Trophoblast cell (in vitro differentiated cells and primary cell): ENCODE data around the gene KCTD2.

Experiments used
- DNase-seq, 2 donors: peaks; one replicate each; pipeline ENCODE4 v3.0.0-alpha.2; 2016
- H2AFZ ChIP-seq: 2 replicates; pipeline ENCODE4 v1.6.1; 2013; ENCODE audit warnings: low read length, moderate library complexity, mild to moderate bottlenecking; ENCODE audit not compliant: insufficient read depth, poor library complexity
- H2AK5ac ChIP-seq: 2 replicates; pipeline ENCODE4 v1.6.1; 2013; ENCODE audit warnings: mild to moderate bottlenecking, low read length
- H2BK120ac ChIP-seq: 2 replicates; pipeline ENCODE4 v1.6.1; 2013; ENCODE audit warnings: low read length, mild to moderate bottlenecking, moderate library complexity; ENCODE audit not compliant: insufficient read depth, poor library complexity
- H2BK12ac ChIP-seq: 2 replicates; pipeline ENCODE4 v1.6.1; 2013; ENCODE audit warnings: mild to moderate bottlenecking, low read length, moderate library complexity
- H2BK5ac ChIP-seq: 2 replicates; pipeline ENCODE4 v1.6.1; 2013; ENCODE audit warnings: low read length, low read depth, moderate library complexity, mild to moderate bottlenecking; ENCODE audit not compliant: poor library complexity
- H3K14ac ChIP-seq: 2 replicates; pipeline ENCODE4 v1.6.1; 2013; ENCODE audit warnings: mild to moderate bottlenecking, low read length
- H3K18ac ChIP-seq: 2 replicates; pipeline ENCODE4 v1.6.1; 2013; ENCODE audit warnings: mild to moderate bottlenecking, low read length
- H3K23ac ChIP-seq: 2 replicates; pipeline ENCODE4 v1.6.1; 2013; ENCODE audit warnings: low read length
- H3K27ac ChIP-seq: 2 replicates; pipeline ENCODE4 v1.5.1; 2013; ENCODE audit warnings: low read depth, mild to moderate bottlenecking, inconsistent platforms, low read length, moderate library complexity
- H3K27me3 ChIP-seq: 2 replicates; pipeline ENCODE4 v1.6.1; 2013; ENCODE audit warnings: inconsistent platforms, mild to moderate bottlenecking, low read length, moderate library complexity; ENCODE audit not compliant: insufficient read depth
- H3K36me3 ChIP-seq, 2 experiments: 1 replicate in 1 of 2; 2 replicates in 1 of 2; pipeline ENCODE4 v1.6.1; 2013; ENCODE audit warnings: low read length in 2 of 2, mild to moderate bottlenecking in 2 of 2, moderate library complexity in 1 of 2; ENCODE audit not compliant: insufficient read depth in 2 of 2, control insufficient read depth in 1 of 2
- H3K4ac ChIP-seq: 2 replicates; pipeline ENCODE4 v1.6.1; 2013; ENCODE audit warnings: low read depth, mild to moderate bottlenecking, low read length, moderate library complexity
- H3K4me1 ChIP-seq, 2 experiments: 1 replicate in 1 of 2; 2 replicates in 1 of 2; pipeline ENCODE4 v1.6.1; 2013; ENCODE audit warnings: low read length in 2 of 2, mild to moderate bottlenecking in 2 of 2, moderate library complexity in 1 of 2; ENCODE audit not compliant: insufficient read depth in 2 of 2, control insufficient read depth in 1 of 2
- H3K4me2 ChIP-seq: 2 replicates; pipeline ENCODE4 v1.6.1; 2013; ENCODE audit warnings: inconsistent platforms, mild to moderate bottlenecking, low read length, moderate library complexity
- H3K4me3 ChIP-seq: 2 replicates; pipeline ENCODE4 v1.5.1; 2013; ENCODE audit warnings: mild to moderate bottlenecking, low read depth, low read length, inconsistent platforms
- H3K79me1 ChIP-seq: one replicate; pipeline ENCODE4 v1.6.1; 2013; ENCODE audit warnings: low read length
- H3K79me2 ChIP-seq: 2 replicates; pipeline ENCODE4 v1.6.1; 2013; ENCODE audit warnings: low read length, mild to moderate bottlenecking; ENCODE audit not compliant: control insufficient read depth, insufficient read depth, poor library complexity
- H3K9ac ChIP-seq: 2 replicates; pipeline ENCODE4 v1.6.1; 2013; ENCODE audit warnings: mild to moderate bottlenecking, low read length
- H3K9me3 ChIP-seq: 2 replicates; pipeline ENCODE4 v1.6.1; 2013; ENCODE audit warnings: low read depth, mild to moderate bottlenecking, control low read depth, inconsistent platforms, low read length; ENCODE audit not compliant: insufficient read depth
- H4K12ac ChIP-seq: 2 replicates; pipeline ENCODE4 v1.6.1; 2013; ENCODE audit warnings: low read depth, mild to moderate bottlenecking, low read length, moderate library complexity
- H4K8ac ChIP-seq: 2 replicates; pipeline ENCODE4 v1.6.1; 2013; ENCODE audit warnings: low read depth, mild to moderate bottlenecking, low read length, moderate library complexity
- H4K91ac ChIP-seq: one replicate; pipeline ENCODE4 v1.6.1; 2013; ENCODE audit warnings: low read depth, mild to moderate bottlenecking, low read length, moderate library complexity
- WGBS: extraction: QIAGEN DNeasy Blood & Tissue Kit; methylation state at CpG from one replicate; pipeline ENCODE4 v1.1.7; 2013; ENCODE audit warnings: missing lambda C conversion rate; ENCODE audit not compliant: insufficient read length, insufficient coverage; ENCODE audit errors: extremely low coverage; 5-methylcytosine and 5-hydroxymethylcytosine counted together

Gene KCTD2

GRCh38 chr17:75110234-75110937 lies 63.4 kb downstream of the KCTD2 start:
- peak overlapping the region; percentile 72 for H3K4me3 ChIP-seq
- WGBS, result no CpG with 5 or more reads among the region's 40 CpGs

GRCh38 chr17:75111777-75112335 lies 64.8 kb downstream of the KCTD2 start:
- Histone ChIP-seq H4K91ac (no peak overlapping the region), H3K23ac (no peak overlapping the region), H4K8ac (no peak overlapping the region), H2BK120ac (no peak overlapping the region), H3K27ac (no peak overlapping the region), H2AFZ (no peak overlapping the region), H2BK12ac (no peak overlapping the region), H3K18ac (no peak overlapping the region), H2BK5ac (no peak overlapping the region), H3K79me2 (peaks cover 2% of the 10 kb centered on the region), H3K79me1 (peaks cover 8% of the 10 kb centered on the region), H3K14ac (no peak overlapping the region), H3K4me3 (no peak overlapping the region), H3K4me2 (no peak overlapping the region), H2AK5ac (no peak overlapping the region), H3K9me3 (no peaks in the 10 kb centered on the region), H3K27me3 (no peaks in the 10 kb centered on the region), H3K9ac (no peak overlapping the region), H3K4ac (no peak overlapping the region), H4K12ac (no peak overlapping the region), H3K36me3 (peaks cover 2 to 7% of the 10 kb centered on the region in 2 experiments), H3K4me1 (peaks cover 7 to 15% of the 10 kb centered on the region in 2 experiments)
- no CpG with 5 or more reads among the region's 7 CpGs for WGBS
- no peak for DNase-seq

More at GRCh38 chr17:75110234-75110937, 63.4 kb downstream of the KCTD2 start:
- Histone ChIP-seq H3K79me2 (peaks cover 2% of the 10 kb centered on the region), H3K9ac (peak overlapping the region; percentile 72), H3K36me3 (peaks cover 1 to 4% of the 10 kb centered on the region in 2 experiments), H3K14ac (peak overlapping the region; percentile 33), H2BK120ac (no peak overlapping the region), H3K4ac (peak overlapping the region; percentile 1), H3K23ac (no peak overlapping the region), H2AFZ (peak overlapping the region; percentile 57), H3K18ac (no peak overlapping the region), H4K8ac (peak overlapping the region; percentile 18), H2AK5ac (no peak overlapping the region), H2BK5ac (no peak overlapping the region), H3K9me3 (no peaks in the 10 kb centered on the region), H4K12ac (peak overlapping the region; percentile 68), H3K79me1 (peaks cover 8% of the 10 kb centered on the region), H3K4me1 (peaks cover 7 to 15% of the 10 kb centered on the region in 2 experiments), H4K91ac (no peak overlapping the region), H3K4me2 (peak overlapping the region; percentile 96), H3K27me3 (no peaks in the 10 kb centered on the region), H2BK12ac (no peak overlapping the region), H3K27ac (no peak overlapping the region)
- DNase-seq, result peak in 1 of 2 donors; percentile 51

- no peak overlapping the region for H3K27ac ChIP-seq
- H4K91ac ChIP-seq, result peak overlapping the region; percentile 8
- no peak overlapping the region for H2AK5ac ChIP-seq
- H3K14ac ChIP-seq, result no peak overlapping the region
- H2BK5ac ChIP-seq, result peak overlapping the region; percentile 25
- H3K4me1 ChIP-seq, result peaks cover 5 to 13% of the 10 kb centered on the region in 2 experiments
- no peak overlapping the region for H2BK12ac ChIP-seq
- no peak overlapping the region for H3K4me3 ChIP-seq
- no peak overlapping the region for H3K9ac ChIP-seq
- H3K79me1 ChIP-seq, result peaks cover 8% of the 10 kb centered on the region
- H2AFZ ChIP-seq, result peak overlapping the region; percentile 35
- peak overlapping the region; percentile 28 for H3K4me2 ChIP-seq
- no peaks in the 10 kb centered on the region for H3K27me3 ChIP-seq
- H4K8ac ChIP-seq, result peak overlapping the region; percentile 85
- no peak overlapping the region for H3K23ac ChIP-seq
- DNase-seq, result peak; percentile 72 to 94
- H3K4ac ChIP-seq, result no peak overlapping the region
- H2BK120ac ChIP-seq, result no peak overlapping the region
- peak overlapping the region; percentile 9 for H4K12ac ChIP-seq
- WGBS, result no CpG with 5 or more reads among the region's 22 CpGs
- H3K18ac ChIP-seq, result no peak overlapping the region
- peaks cover 2% of the 10 kb centered on the region for H3K79me2 ChIP-seq
- H3K9me3 ChIP-seq, result no peaks in the 10 kb centered on the region
- H3K36me3 ChIP-seq, result peaks cover 4 to 14% of the 10 kb centered on the region in 2 experiments
Measured at GRCh38 chr17:75113798-75114551, 67.0 kb downstream of the KCTD2 start.

- Histone ChIP-seq H3K18ac (no peak overlapping the region), H4K91ac (peak overlapping the region; percentile 8), H2BK5ac (no peak overlapping the region), H3K27ac (no peak overlapping the region), H3K27me3 (no peaks in the 10 kb centered on the region), H2AK5ac (no peak overlapping the region), H3K79me1 (peaks cover 6% of the 10 kb centered on the region), H3K14ac (no peak overlapping the region), H2BK12ac (no peak overlapping the region), H3K9ac (no peak overlapping the region), H3K9me3 (no peaks in the 10 kb centered on the region), H4K12ac (peak overlapping the region; percentile 9), H2BK120ac (no peak overlapping the region), H3K36me3 (peaks cover 4 to 14% of the 10 kb centered on the region in 2 experiments), H3K79me2 (peaks cover 2% of the 10 kb centered on the region), H2AFZ (no peak overlapping the region), H3K23ac (no peak overlapping the region), H3K4me2 (no peak overlapping the region), H4K8ac (peak overlapping the region; percentile 85), H3K4me1 (peaks cover 0 to 8% of the 10 kb centered on the region in 2 experiments), H3K4me3 (no peak overlapping the region), H3K4ac (no peak overlapping the region)
- no peak for DNase-seq
- WGBS, result no CpG with 5 or more reads among the region's 19 CpGs
Measured at GRCh38 chr17:75114552-75115314, 67.7 kb downstream of the KCTD2 start.
